Measurements from ENCODE around the gene POLR2J. TPM values are rescaled to one million over a fixed set of nuclear protein-coding genes. Genes with fewer than 3 reads are reported as not detected.

POLR2J gene
- total RNA-seq, 1 experiment from 2014 or later, result 50.5 TPM

DNA sequence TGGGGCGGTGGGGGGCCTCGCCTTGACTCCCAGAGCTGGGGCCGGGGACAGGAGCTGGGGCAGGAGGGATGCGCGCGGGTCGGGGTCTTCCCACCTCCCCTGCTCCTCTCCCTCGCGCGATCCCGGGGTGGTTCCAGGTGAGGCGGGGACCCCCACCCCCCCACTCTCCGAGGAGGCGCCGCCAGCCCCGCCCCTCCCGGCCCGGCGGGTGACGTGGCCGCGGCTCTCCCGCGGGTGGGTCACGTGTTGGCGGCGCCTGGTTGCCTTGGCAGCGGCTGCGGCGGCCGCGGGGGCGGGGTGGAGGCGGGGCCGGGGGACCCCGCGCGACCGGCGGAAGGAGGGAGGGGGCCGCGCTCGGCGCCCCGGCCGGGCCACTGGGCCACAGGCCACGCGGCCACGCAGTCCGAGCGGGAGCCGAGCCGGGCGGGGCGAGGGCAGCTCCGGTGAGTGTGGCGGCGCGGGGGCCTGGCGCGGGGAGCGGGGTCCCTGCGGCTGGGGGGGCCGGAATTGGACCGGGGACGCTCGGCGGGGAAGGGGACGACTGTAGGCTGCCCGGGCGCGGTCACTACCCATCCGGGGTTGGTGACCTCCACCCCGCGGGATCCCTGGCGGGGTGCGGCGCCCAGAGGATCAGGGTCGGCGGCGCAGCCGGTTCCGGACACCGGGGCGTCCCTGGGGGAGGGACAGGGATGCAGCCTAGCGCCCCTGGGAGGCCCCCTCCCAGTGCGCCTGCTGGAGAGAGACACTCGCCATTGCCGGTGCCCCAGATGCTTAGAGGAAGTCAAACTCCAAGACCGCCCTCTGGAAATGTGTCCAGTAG lies 45.3 kb downstream of the POLR2J start, which contains the start of gene ORAI2:
Gene ORAI2 (plus strand): TSS at position 357 of the 820 bp plus-strand sequence. CDS start 5,382 bp downstream, outside the sequence.
- no peak within 1 kb of the TSS; the same call in 1 of the 2 replicates for H3K27ac Mint-ChIP-seq
- TF ChIP-seq TCF7 (CRISPR knock-in tag; IDR thresholded peaks at IDR 0.05; ENCODE audit: low read depth) (no peak), USF2 (CRISPR knock-in tag; IDR thresholded peaks at IDR 0.05) (peak; percentile 96), IRF2 (CRISPR knock-in tag; IDR thresholded peaks at IDR 0.05; ENCODE audit: borderline replicate concordance, low read depth) (no peak), MAX (CRISPR knock-in tag; IDR thresholded peaks at IDR 0.05) (no peak), ZSCAN18 (CRISPR knock-in tag; IDR thresholded peaks at IDR 0.05) (no peak), NFE2L1 (CRISPR knock-in tag; IDR thresholded peaks at IDR 0.05) (no peak), ESRRA (CRISPR knock-in tag; IDR thresholded peaks at IDR 0.05; ENCODE audit: borderline replicate concordance) (no peak), JAZF1 (CRISPR knock-in tag; IDR thresholded peaks at IDR 0.05) (no peak), ATF1 (CRISPR knock-in tag; IDR thresholded peaks at IDR 0.05) (no peak), ZNF219 (CRISPR knock-in tag; IDR thresholded peaks at IDR 0.05; ENCODE audit: borderline replicate concordance) (no peak), SMAD3 (CRISPR knock-in tag; IDR thresholded peaks at IDR 0.05; ENCODE audit: borderline replicate concordance) (no peak), NFATC4 (CRISPR knock-in tag; IDR thresholded peaks at IDR 0.05) (no peak), TP53 (CRISPR knock-in tag; IDR thresholded peaks at IDR 0.05) (no peak), SP1 (CRISPR knock-in tag; conservative IDR thresholded peaks at IDR 0.05) (peak; percentile 50; the same call in 1 of the 2 replicates), ZNF423 (CRISPR knock-in tag; IDR thresholded peaks at IDR 0.05) (peak; percentile 70), ETV6 (CRISPR knock-in tag; IDR thresholded peaks at IDR 0.05) (no peak), PRRX2 (CRISPR knock-in tag; IDR thresholded peaks at IDR 0.05) (no peak)
- TF ChIP-seq, protein P1, sequence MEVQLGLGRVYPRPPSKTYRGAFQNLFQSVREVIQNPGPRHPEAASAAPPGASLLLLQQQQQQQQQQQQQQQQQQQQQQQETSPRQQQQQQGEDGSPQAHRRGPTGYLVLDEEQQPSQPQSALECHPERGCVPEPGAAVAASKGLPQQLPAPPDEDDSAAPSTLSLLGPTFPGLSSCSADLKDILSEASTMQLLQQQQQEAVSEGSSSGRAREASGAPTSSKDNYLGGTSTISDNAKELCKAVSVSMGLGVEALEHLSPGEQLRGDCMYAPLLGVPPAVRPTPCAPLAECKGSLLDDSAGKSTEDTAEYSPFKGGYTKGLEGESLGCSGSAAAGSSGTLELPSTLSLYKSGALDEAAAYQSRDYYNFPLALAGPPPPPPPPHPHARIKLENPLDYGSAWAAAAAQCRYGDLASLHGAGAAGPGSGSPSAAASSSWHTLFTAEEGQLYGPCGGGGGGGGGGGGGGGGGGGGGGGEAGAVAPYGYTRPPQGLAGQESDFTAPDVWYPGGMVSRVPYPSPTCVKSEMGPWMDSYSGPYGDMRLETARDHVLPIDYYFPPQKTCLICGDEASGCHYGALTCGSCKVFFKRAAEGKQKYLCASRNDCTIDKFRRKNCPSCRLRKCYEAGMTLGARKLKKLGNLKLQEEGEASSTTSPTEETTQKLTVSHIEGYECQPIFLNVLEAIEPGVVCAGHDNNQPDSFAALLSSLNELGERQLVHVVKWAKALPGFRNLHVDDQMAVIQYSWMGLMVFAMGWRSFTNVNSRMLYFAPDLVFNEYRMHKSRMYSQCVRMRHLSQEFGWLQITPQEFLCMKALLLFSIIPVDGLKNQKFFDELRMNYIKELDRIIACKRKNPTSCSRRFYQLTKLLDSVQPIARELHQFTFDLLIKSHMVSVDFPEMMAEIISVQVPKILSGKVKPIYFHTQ (CRISPR knock-in tag; IDR thresholded peaks at IDR 0.05), result no peak
- TF ChIP-seq, protein P2, sequence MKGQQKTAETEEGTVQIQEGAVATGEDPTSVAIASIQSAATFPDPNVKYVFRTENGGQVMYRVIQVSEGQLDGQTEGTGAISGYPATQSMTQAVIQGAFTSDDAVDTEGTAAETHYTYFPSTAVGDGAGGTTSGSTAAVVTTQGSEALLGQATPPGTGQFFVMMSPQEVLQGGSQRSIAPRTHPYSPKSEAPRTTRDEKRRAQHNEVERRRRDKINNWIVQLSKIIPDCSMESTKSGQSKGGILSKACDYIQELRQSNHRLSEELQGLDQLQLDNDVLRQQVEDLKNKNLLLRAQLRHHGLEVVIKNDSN (CRISPR knock-in tag; IDR thresholded peaks at IDR 0.05), result peak; percentile 87
- TF ChIP-seq, protein P3, sequence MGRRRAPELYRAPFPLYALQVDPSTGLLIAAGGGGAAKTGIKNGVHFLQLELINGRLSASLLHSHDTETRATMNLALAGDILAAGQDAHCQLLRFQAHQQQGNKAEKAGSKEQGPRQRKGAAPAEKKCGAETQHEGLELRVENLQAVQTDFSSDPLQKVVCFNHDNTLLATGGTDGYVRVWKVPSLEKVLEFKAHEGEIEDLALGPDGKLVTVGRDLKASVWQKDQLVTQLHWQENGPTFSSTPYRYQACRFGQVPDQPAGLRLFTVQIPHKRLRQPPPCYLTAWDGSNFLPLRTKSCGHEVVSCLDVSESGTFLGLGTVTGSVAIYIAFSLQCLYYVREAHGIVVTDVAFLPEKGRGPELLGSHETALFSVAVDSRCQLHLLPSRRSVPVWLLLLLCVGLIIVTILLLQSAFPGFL (CRISPR knock-in tag; IDR thresholded peaks at IDR 0.05; ENCODE audit: borderline replicate concordance), result no peak
- TF ChIP-seq, protein P4, sequence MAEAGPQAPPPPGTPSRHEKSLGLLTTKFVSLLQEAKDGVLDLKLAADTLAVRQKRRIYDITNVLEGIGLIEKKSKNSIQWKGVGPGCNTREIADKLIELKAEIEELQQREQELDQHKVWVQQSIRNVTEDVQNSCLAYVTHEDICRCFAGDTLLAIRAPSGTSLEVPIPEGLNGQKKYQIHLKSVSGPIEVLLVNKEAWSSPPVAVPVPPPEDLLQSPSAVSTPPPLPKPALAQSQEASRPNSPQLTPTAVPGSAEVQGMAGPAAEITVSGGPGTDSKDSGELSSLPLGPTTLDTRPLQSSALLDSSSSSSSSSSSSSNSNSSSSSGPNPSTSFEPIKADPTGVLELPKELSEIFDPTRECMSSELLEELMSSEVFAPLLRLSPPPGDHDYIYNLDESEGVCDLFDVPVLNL (CRISPR knock-in tag; IDR thresholded peaks at IDR 0.05; ENCODE audit: borderline replicate concordance, low read depth), result no peak; the same call in 1 of the 2 replicates
- peaks cover 29% of the 10 kb centered on the region for H3K4me1 Mint-ChIP-seq
- CTCF ChIA-PET, result interaction anchor here (1.4 to 5.3 kb wide), 4 partner anchors 21 to 37 kb away, joined by 4 to 21 read pairs (median 8); partner anchors contain the start of gene PRKRIP1
- H3K36me3 Mint-ChIP-seq, result no peaks in the 10 kb centered on the region; the same call in 1 of the 2 replicates
- POLR2A ChIA-PET, result interaction anchor here (1.0 kb wide), 1 partner anchor 38 kb away, joined by 4 read pairs; the partner anchor contains the start of gene PRKRIP1
- ATAC-seq (peak; percentile 53), DNase-seq (ENCODE audit: low spot score) (peak; percentile 75)
- no peaks in the 10 kb centered on the region for H3K9me3 Mint-ChIP-seq
- H3K4me3 Mint-ChIP-seq, result peak within 1 kb of the TSS; percentile 75
- no peaks in the 10 kb centered on the region for H3K27me3 Mint-ChIP-seq (ENCODE audit: low read depth)
